Breast epithelium (tissue), 4 donors: ENCODE data around the gene RAC2. TPM values are rescaled to one million over a fixed set of nuclear protein-coding genes. Genes with fewer than 3 reads are reported as not detected.

ENCODE experiments used
- DNase-seq, 2 donors: peaks; one replicate each; pipeline ENCODE4 v3.0.0-alpha.2; 2019; ENCODE audit warnings: low spot score in 2 of 2
- H3K27ac ChIP-seq, 2 donors: fragments of 200-600 bp; sonication (generic) in 1 of 2; one replicate each; pipeline ENCODE4 v1.5.1; 2016 to 2019; ENCODE audit warnings: mild to moderate bottlenecking in 1 of 2
- H3K27me3 ChIP-seq, 2 donors: fragments of 200-600 bp; sonication (generic) in 1 of 2; one replicate each; pipeline versions ENCODE4 v1.5.1 to v1.6.0; 2017 to 2019; ENCODE audit warnings: control low read depth in 1 of 2, mild to moderate bottlenecking in 1 of 2
- H3K36me3 ChIP-seq: fragments of 200-600 bp; one replicate; pipeline ENCODE4 v1.5.1; 2019
- H3K4me1 ChIP-seq, 2 donors: fragments of 200-600 bp; sonication (generic); one replicate each; pipeline ENCODE4 v1.5.1; 2016 to 2019; ENCODE audit warnings: control low read depth in 1 of 2
- H3K4me3 ChIP-seq, 3 donors: fragments of 200-600 bp; sonication (generic); 1 replicate in 2 of 3; 2 replicates in 1 of 3; pipeline ENCODE4 v1.5.1; 2016 to 2019; ENCODE audit warnings: mild to moderate bottlenecking in 3 of 3, moderate library complexity in 2 of 3
- H3K9me3 ChIP-seq, 2 donors: fragments of 200-600 bp; sonication (generic) in 1 of 2; one replicate each; pipeline ENCODE4 v1.5.1; 2016 to 2019; ENCODE audit warnings: control low read depth in 1 of 2
- POLR2A ChIP-seq: fragments of 450-650 bp; IDR thresholded peaks from one replicate; pipeline ENCODE4 v1.6.1; 2016; ENCODE audit warnings: antibody characterized with exemption, mild to moderate bottlenecking, moderate library complexity
- POLR2AphosphoS5 ChIP-seq, 3 donors: sonication (generic); formaldehyde crosslinking; IDR thresholded peaks; one replicate each; pipeline ENCODE4 v1.6.1; 2017; ENCODE audit warnings: antibody characterized with exemption in 3 of 3
- intact Hi-C: fragments of 100-400 bp; cut with DNase I; formaldehyde crosslinking; loops from one replicate; pipeline ENCODE4 v1.15.1; 2023; ENCODE audit warnings: low total_unique reads
- total RNA-seq, 3 donors: library from RNA; depleted of rRNA; stranded (reverse); fragments of >200 nt; gene quantifications; one replicate each; pipeline ENCODE4 v1.1.0, GENCODE V29; 2016
- TF ChIP-seq, protein P1 (sequence below), 3 donors: fragments of 450-650 bp; IDR thresholded peaks; one replicate each; pipeline ENCODE4 v1.5.1; 2016 to 2017; ENCODE audit warnings: antibody characterized with exemption in 3 of 3, mild to moderate bottlenecking in 3 of 3, moderate library complexity in 3 of 3

The RAC2 gene
- total RNA-seq, 3 donors from 2014 or later: 10.5 to 12.0 (median 11.5) TPM

DNA sequence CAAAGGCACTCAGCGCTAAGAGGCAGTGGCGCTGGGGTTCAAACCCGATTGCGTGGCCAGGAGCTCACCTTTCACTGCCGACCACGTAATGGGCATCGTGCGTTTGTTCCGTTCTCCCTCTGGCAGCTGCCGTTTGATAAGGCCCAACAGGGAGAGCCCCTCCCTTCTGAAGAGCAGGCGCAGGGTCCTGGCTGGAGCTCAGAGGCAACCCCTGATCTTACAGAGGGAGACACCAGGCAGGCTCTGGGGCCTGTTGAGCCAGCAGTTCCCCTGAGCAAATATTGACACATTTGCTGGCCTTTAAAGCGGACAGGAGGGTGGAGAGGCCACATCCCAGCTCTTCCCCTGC is 44.3 kb downstream of the RAC2 start:
- TF ChIP-seq POLR2A: no peak
- TF ChIP-seq, protein P1, sequence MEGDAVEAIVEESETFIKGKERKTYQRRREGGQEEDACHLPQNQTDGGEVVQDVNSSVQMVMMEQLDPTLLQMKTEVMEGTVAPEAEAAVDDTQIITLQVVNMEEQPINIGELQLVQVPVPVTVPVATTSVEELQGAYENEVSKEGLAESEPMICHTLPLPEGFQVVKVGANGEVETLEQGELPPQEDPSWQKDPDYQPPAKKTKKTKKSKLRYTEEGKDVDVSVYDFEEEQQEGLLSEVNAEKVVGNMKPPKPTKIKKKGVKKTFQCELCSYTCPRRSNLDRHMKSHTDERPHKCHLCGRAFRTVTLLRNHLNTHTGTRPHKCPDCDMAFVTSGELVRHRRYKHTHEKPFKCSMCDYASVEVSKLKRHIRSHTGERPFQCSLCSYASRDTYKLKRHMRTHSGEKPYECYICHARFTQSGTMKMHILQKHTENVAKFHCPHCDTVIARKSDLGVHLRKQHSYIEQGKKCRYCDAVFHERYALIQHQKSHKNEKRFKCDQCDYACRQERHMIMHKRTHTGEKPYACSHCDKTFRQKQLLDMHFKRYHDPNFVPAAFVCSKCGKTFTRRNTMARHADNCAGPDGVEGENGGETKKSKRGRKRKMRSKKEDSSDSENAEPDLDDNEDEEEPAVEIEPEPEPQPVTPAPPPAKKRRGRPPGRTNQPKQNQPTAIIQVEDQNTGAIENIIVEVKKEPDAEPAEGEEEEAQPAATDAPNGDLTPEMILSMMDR (IDR thresholded peaks at IDR 0.05): peak in 1 of 3 donors; percentile 3
- TF ChIP-seq POLR2AphosphoS5 (IDR thresholded peaks at IDR 0.05): no peak
- no peaks in the 10 kb centered on the region for H3K27me3 ChIP-seq
- no peaks in the 10 kb centered on the region for H3K36me3 ChIP-seq
- no peaks in the 10 kb centered on the region for H3K9me3 ChIP-seq
- H3K27ac ChIP-seq: peak overlapping the region; percentile 89 to 97
- H3K4me3 ChIP-seq: peak overlapping the region; percentile 52 to 78 (median 59)
- intact Hi-C loops: no loop called here
- DNase-seq: no peak
- H3K4me1 ChIP-seq: peaks cover 15 to 23% of the 10 kb centered on the region in 2 donors

DNA sequence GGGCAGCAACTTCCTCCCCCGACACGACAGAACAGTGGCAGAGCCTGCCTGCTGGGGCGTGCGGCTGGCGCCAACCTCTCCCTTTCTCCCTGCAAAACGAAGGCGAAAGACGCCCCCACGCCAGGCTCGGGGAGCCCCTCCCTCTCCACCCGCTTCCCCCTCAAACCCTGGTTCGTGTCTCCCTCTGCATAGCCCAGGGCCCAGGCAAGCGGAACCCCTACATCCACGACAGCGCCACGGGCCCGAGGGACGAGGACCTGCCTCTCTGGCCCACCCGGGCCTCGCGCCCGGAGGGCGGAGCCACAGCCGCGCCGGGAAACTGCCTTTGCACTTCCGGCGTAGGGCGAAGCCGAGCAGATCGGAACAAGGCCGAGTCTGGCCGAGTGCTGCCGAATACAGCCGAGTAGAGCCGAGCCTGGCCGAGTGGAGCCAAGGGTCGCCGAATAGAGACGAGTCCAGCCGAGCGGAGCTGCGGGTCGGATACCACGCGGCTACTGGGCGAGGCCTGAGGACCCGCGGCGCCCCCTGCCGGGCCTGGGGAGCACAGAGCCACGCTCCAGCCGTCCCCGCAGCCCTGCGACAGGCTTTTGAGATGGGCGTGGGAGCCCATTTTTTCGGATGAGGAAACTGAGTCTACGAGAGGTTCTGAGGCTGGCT is 44.8 kb downstream of the RAC2 start:
- Histone ChIP-seq H3K9me3 (no peaks in the 10 kb centered on the region), H3K4me1 (peaks cover 15 to 23% of the 10 kb centered on the region in 2 donors), H3K36me3 (no peaks in the 10 kb centered on the region), H3K27me3 (no peaks in the 10 kb centered on the region), H3K4me3 (peak overlapping the region; percentile 52 to 78 (median 59)), H3K27ac (peak overlapping the region; percentile 89 to 97)
- intact Hi-C loops: no loop called here
- TF ChIP-seq, protein P1 (IDR thresholded peaks at IDR 0.05): peak; percentile 88 to 91 (median 90)
- TF ChIP-seq POLR2A: peak; percentile 99
- TF ChIP-seq POLR2AphosphoS5 (IDR thresholded peaks at IDR 0.05): peak; percentile 98 to 99 (median 98)
- DNase-seq: peak; percentile 97 to 99

DNA sequence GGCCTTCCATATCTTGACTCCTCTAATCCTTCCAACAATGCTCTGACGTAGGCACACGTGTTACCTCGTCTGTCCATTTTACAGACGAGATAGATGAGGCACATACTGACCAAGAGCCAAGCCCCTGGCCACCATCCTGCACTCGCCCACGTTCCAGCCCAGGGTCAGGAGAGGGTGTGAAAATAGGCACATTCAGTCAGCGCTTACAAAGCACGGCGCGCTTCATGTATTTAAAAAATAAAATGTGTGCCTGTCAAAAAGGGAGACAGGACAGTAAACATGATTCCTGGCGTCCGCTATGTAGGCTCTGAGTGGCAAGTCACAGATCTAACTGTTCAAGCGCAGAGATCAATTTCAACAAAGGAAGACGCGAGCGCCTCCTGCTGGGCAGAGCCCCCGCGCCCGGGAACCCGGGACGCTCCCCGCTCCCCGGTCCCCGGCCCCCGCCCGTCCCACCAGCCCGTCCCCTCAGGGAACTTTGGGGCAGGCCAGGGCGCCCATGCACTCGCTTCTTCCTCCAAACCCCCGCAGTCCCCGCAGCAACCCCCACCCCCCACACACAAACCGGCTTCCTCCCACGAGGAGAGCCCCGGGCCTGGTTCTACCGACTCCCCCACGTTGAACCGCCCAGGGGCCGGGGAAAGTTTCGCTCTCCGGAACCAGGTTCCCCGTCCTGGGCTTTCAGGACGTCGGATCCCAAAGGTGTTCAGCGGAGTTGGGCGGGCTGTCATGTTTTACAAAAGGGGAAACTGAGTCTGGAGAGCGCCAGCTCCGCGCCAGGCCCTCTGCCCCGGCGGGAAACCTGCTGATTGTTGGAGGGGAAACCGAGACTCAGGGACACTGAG is 45.6 kb downstream of the RAC2 start:
- Histone ChIP-seq H3K36me3 (no peaks in the 10 kb centered on the region), H3K4me1 (peaks cover 15 to 23% of the 10 kb centered on the region in 2 donors), H3K4me3 (peak overlapping the region; percentile 52 to 78 (median 59)), H3K27me3 (no peaks in the 10 kb centered on the region), H3K27ac (peak overlapping the region; percentile 89 to 97), H3K9me3 (no peaks in the 10 kb centered on the region)
- intact Hi-C loops: no loop called here
- peak; percentile 72 to 85 for DNase-seq
- TF ChIP-seq, protein P1 (IDR thresholded peaks at IDR 0.05): peak in 2 of 3 donors; percentile 52 to 59
- TF ChIP-seq POLR2AphosphoS5 (IDR thresholded peaks at IDR 0.05) (no peak), POLR2A (no peak)

DNA sequence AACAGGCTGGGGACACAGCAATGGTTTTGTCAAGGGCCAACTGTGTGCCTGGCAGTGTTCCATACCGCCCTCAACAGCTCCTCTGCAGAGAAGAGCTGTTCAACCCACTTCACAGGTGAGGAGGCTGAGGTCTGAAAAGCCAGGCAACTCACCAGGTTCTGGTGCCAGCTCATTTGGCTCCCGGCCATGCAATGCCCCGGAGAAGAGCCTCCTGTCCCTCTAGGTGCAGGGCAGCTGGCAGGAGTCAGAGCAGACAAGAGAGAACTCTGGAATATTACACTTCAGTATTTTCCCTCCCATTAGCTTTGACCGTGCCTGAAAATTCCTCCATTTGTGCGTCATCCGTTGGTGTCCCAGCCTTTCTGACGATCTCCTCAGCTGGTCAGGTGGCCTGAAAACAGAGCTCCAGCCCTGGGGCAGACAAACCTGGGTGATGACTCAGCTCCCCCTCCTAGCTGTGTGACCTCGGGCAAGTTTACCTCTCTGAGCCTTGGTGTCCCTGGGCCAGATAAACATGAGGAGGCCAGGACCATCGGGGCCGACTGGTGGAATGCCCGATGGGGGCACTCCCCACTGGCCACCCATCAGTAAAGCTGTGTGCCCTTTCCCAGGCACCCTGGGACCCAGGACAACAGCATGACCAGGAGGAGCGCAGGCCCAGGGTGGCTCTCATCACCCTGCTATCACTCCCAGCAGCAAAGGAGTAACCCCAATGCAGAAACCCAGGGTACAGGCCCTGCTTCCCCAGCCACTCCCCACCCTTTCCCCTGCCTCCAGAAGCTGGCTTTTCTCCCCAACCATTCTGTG is 46.4 kb downstream of the RAC2 start:
- intact Hi-C loops: no loop called here
- H3K4me1 ChIP-seq: peaks cover 15 to 23% of the 10 kb centered on the region in 2 donors
- no peaks in the 10 kb centered on the region for H3K27me3 ChIP-seq
- no peaks in the 10 kb centered on the region for H3K36me3 ChIP-seq
- peak; percentile 76 to 77 for DNase-seq
- H3K9me3 ChIP-seq: no peaks in the 10 kb centered on the region
- TF ChIP-seq POLR2A (no peak), POLR2AphosphoS5 (IDR thresholded peaks at IDR 0.05) (no peak)
- TF ChIP-seq, protein P1 (IDR thresholded peaks at IDR 0.05): no peak
- peak overlapping the region; percentile 89 to 97 for H3K27ac ChIP-seq
- H3K4me3 ChIP-seq: peak overlapping the region in 2 of 3 donors; percentile 59 to 78
